Fibroblast of gingiva (primary cell): ENCODE results near the gene FZD7.

ENCODE experiments used
- DNase-seq: peaks from one replicate; pipeline ENCODE4 v3.0.0-alpha.2; 2011; ENCODE audit warnings: low read depth

FZD7 gene

GRCh38 chr2:202033317-202034248 lies at the start of gene FZD7:
Gene FZD7, plus strand, starts transcription at chr2:202033855. Its CDS starts 793 bp downstream, at chr2:202034648.
- peak; percentile 97 for DNase-seq

GRCh38 chr2:201984333-201984732 lies 49.3 kb upstream of the FZD7 start:
- DNase-seq = no peak

- no peak for DNase-seq
Observed at GRCh38 chr2:201984800-201985525, 48.7 kb upstream of the FZD7 start.

GRCh38 chr2:201985728-201986462 lies 47.8 kb upstream of the FZD7 start:
- no peak for DNase-seq

GRCh38 chr2:201986463-201986735 lies 47.3 kb upstream of the FZD7 start:
- no peak for DNase-seq

- no peak for DNase-seq
Observed at GRCh38 chr2:201987426-201987825, 46.2 kb upstream of the FZD7 start.

- DNase-seq = no peak
Observed at GRCh38 chr2:201990069-201990468, 43.6 kb upstream of the FZD7 start.

GRCh38 chr2:201992960-201993359 lies 40.7 kb upstream of the FZD7 start:
- no peak for DNase-seq

- DNase-seq = no peak
Observed at GRCh38 chr2:201994973-201995638, 38.5 kb upstream of the FZD7 start.

- DNase-seq = no peak
Observed at GRCh38 chr2:201996006-201996405, 37.6 kb upstream of the FZD7 start.

- no peak for DNase-seq
Observed at GRCh38 chr2:201996679-201997314, 36.9 kb upstream of the FZD7 start.

GRCh38 chr2:201999279-201999678 lies 34.4 kb upstream of the FZD7 start:
- no peak for DNase-seq

- DNase-seq = no peak
Observed at GRCh38 chr2:202001826-202002225, 31.8 kb upstream of the FZD7 start.

- no peak for DNase-seq
Observed at GRCh38 chr2:202002381-202002780, 31.3 kb upstream of the FZD7 start.

- no peak for DNase-seq
Observed at GRCh38 chr2:202005272-202005887, 28.3 kb upstream of the FZD7 start.

- no peak for DNase-seq
Observed at GRCh38 chr2:202006301-202006700, 27.4 kb upstream of the FZD7 start.

GRCh38 chr2:202007015-202007982 lies 26.4 kb upstream of the FZD7 start:
- no peak for DNase-seq

- no peak for DNase-seq
Observed at GRCh38 chr2:202007983-202008354, 25.7 kb upstream of the FZD7 start.

GRCh38 chr2:202009019-202009481 lies 24.6 kb upstream of the FZD7 start:
- DNase-seq = no peak

GRCh38 chr2:202009581-202009980 lies 24.1 kb upstream of the FZD7 start:
- DNase-seq = no peak
